NB4 (cell line): ENCODE measurements around the gene PTPRG.

Source experiments
- POLR2A ChIP-seq: IDR thresholded peaks from 2 replicates; pipeline ENCODE4 v1.6.1; 2011; ENCODE audit warnings: mild to moderate bottlenecking; ENCODE audit not compliant: insufficient read length; ENCODE audit errors: extremely low read depth
- TF ChIP-seq, protein P1 (sequence below): IDR thresholded peaks from one replicate; pipeline ENCODE4 v1.5.1; 2012; ENCODE audit warnings: low read depth, low read length
- TF ChIP-seq, protein P2 (sequence below): IDR thresholded peaks from 2 replicates; pipeline ENCODE4 v1.6.1; 2011; ENCODE audit warnings: low read depth, low read length

DNA sequence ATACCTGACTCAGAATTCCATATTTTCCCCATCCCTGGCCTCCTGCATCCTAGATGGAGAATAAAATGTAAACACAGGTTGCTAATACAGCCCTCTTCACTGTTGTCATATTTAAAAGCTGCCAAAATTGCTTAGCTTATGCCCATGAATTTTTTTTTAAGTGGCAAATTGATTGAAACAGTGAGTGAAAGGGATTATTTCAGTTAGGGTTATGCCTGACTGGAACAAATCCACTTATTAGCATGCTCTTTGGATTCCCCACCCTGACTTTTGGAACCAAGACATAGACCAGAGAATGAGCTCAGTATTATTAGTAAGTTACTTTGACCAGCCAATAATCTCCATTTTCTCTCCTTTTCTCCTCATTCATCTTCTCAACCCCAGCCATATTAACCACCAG is 567.3 kb downstream of the PTPRG start:
- TF ChIP-seq POLR2A, result no peak
- TF ChIP-seq, protein P1, sequence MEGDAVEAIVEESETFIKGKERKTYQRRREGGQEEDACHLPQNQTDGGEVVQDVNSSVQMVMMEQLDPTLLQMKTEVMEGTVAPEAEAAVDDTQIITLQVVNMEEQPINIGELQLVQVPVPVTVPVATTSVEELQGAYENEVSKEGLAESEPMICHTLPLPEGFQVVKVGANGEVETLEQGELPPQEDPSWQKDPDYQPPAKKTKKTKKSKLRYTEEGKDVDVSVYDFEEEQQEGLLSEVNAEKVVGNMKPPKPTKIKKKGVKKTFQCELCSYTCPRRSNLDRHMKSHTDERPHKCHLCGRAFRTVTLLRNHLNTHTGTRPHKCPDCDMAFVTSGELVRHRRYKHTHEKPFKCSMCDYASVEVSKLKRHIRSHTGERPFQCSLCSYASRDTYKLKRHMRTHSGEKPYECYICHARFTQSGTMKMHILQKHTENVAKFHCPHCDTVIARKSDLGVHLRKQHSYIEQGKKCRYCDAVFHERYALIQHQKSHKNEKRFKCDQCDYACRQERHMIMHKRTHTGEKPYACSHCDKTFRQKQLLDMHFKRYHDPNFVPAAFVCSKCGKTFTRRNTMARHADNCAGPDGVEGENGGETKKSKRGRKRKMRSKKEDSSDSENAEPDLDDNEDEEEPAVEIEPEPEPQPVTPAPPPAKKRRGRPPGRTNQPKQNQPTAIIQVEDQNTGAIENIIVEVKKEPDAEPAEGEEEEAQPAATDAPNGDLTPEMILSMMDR, result no peak
- TF ChIP-seq, protein P2, sequence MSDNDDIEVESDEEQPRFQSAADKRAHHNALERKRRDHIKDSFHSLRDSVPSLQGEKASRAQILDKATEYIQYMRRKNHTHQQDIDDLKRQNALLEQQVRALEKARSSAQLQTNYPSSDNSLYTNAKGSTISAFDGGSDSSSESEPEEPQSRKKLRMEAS, result no peak
